Measurements from ENCODE around the gene METAP1. TPM values are rescaled to one million over a fixed set of nuclear protein-coding genes. Genes with fewer than 3 reads are reported as not detected.
A peak's percentile ranks its signal among the peaks of the same experiment; 100 is the strongest.

The METAP1 gene
- polyA plus RNA-seq, 2 of the 4 experiments (the other 2 are of a cell fraction), result 68.2 to 106 TPM

DNA sequence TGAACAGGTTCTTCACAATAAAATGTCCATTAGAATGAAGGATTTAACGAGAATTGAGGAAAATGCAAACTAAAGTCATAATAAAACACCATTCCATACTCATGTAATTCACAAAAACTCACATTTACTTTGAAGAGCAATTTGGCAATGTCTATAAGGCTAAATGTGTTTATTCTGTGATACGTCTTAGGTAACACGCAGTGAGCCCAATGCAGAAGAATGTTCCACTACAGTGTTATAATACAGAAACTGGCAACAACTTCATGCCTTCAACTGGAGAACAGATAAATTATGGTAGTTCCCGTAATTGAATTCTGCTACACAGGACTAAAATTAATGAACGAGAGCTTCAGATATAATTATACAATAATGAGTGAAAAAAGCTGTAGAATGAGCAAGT lies 75.6 kb downstream of the METAP1 start:
- Histone ChIP-seq H3K9me3 (no peaks in the 10 kb centered on the region), H3K27ac (no peak overlapping the region), H3K4me3 (no peak overlapping the region), H3K4me1 (no peaks in the 10 kb centered on the region), H3K4me2 (no peak overlapping the region)
- 85% methylated on average over 5 of the region's 5 CpGs for WGBS (ENCODE audit: missing lambda C conversion rate)
- TF ChIP-seq EHMT2 (IDR thresholded peaks at IDR 0.05; ENCODE audit: low read depth) (no peak), RAD21 (conservative IDR thresholded peaks at IDR 0.05 in 1 of 2, IDR thresholded peaks at IDR 0.05 in 1 of 2) (no peak), MAFK (IDR thresholded peaks at IDR 0.05; ENCODE audit: partially characterized antibody) (no peak), NFE2L2 (conservative IDR thresholded peaks at IDR 0.05; ENCODE audit: low read length) (no peak), HDAC2 (IDR thresholded peaks at IDR 0.05) (no peak), CBX8 (IDR thresholded peaks at IDR 0.05) (no peak), POLR2AphosphoS2 (conservative IDR thresholded peaks at IDR 0.05; ENCODE audit: low read length) (no peak), HOXB5 (CRISPR knock-in tag; IDR thresholded peaks at IDR 0.05) (no peak), KDM1A (IDR thresholded peaks at IDR 0.05; ENCODE audit: low read depth) (no peak), TP53 (CRISPR knock-in tag; IDR thresholded peaks at IDR 0.05) (no peak), JUN (IDR thresholded peaks at IDR 0.05) (no peak), RFX5 (IDR thresholded peaks at IDR 0.05) (no peak), ESRRA (IDR thresholded peaks at IDR 0.05; ENCODE audit: borderline replicate concordance, low read length) (no peak), ZFP36 (IDR thresholded peaks at IDR 0.05; ENCODE audit: borderline replicate concordance, partially characterized antibody) (no peak), MAZ (IDR thresholded peaks at IDR 0.05; ENCODE audit: borderline replicate concordance, low read depth, low read length) (no peak), MYC (IDR thresholded peaks at IDR 0.05; ENCODE audit: borderline replicate concordance, low read length) (no peak)
- ChIA-PET CTCF (no interaction called here), POLR2A (no interaction called here)
- no peak for DNase-seq (ENCODE audit: low read depth in 1 of 2, low spot score in 1 of 2)
- ATAC-seq, result no peak
- peak; percentile 51 for FAIRE-seq

GRCh38 chr4:99074816-99075215 lies 79.3 kb downstream of the METAP1 start:
- Histone ChIP-seq H3K27ac (no peak overlapping the region), H3K9me3 (no peaks in the 10 kb centered on the region), H3K4me2 (no peak overlapping the region), H3K4me3 (no peak overlapping the region), H3K4me1 (no peaks in the 10 kb centered on the region)
- ChIA-PET POLR2A (no interaction called here), CTCF (interaction anchor here (1.0 to 2.1 kb wide), 2 partner anchors 19 to 79 kb away, joined by 3 to 6 read pairs; partner anchors contain the start of gene METAP1)
- DNase-seq (ENCODE audit: low read depth in 1 of 2, low spot score in 1 of 2) (no peak), FAIRE-seq (no peak), ATAC-seq (no peak)
- WGBS (ENCODE audit: missing lambda C conversion rate), result 92% methylated on average over 7 of the region's 7 CpGs
- TF ChIP-seq NFE2L2 (conservative IDR thresholded peaks at IDR 0.05; ENCODE audit: low read length), result no peak
- no peak for TF ChIP-seq PBX3 (IDR thresholded peaks at IDR 0.05)
- no peak for TF ChIP-seq HMGXB4 (CRISPR knock-in tag; IDR thresholded peaks at IDR 0.05; ENCODE audit: borderline replicate concordance)
- TF ChIP-seq TFCP2L1 (CRISPR knock-in tag; IDR thresholded peaks at IDR 0.05), result no peak
- no peak for TF ChIP-seq RFX5 (IDR thresholded peaks at IDR 0.05)
- no peak for TF ChIP-seq MAX (IDR thresholded peaks at IDR 0.05)
- no peak for TF ChIP-seq FOSB (CRISPR knock-in tag; IDR thresholded peaks at IDR 0.05)
- no peak for TF ChIP-seq RNF2 (IDR thresholded peaks at IDR 0.05; ENCODE audit: borderline replicate concordance, low read depth)
- no peak for TF ChIP-seq POLR2A (IDR thresholded peaks at IDR 0.05; ENCODE audit: low read length)
- TF ChIP-seq SREBF2 (IDR thresholded peaks at IDR 0.05), result no peak
- TF ChIP-seq ELK1 (IDR thresholded peaks at IDR 0.05; ENCODE audit: low read depth, low read length), result no peak
- TF ChIP-seq POLR2AphosphoS2 (conservative IDR thresholded peaks at IDR 0.05; ENCODE audit: low read length), result no peak

Measured in A549 (cell line).